PFSK-1 (cell line): ENCODE data around the gene NRARP.

Experiments used
- FOXP2 ChIP-seq: optimal IDR thresholded peaks from 2 replicates; pipeline ENCODE3; 2011; ENCODE audit warnings: borderline replicate concordance, control low read depth, inconsistent platforms; ENCODE audit not compliant: insufficient read depth; ENCODE audit errors: extremely low read length, extremely low read depth
- POLR2AphosphoS5 ChIP-seq: IDR thresholded peaks from 2 replicates; pipeline ENCODE4 v1.6.1; 2012; ENCODE audit warnings: low read depth, mild to moderate bottlenecking, control low read depth, low read length, moderate library complexity
- SIN3A ChIP-seq: IDR thresholded peaks from 2 replicates; pipeline ENCODE4 v1.6.1; 2012; ENCODE audit warnings: mild to moderate bottlenecking, low read length, moderate library complexity, borderline replicate concordance; ENCODE audit not compliant: insufficient read depth
- TAF1 ChIP-seq: IDR thresholded peaks from 2 replicates; pipeline ENCODE4 v1.6.1; 2012; ENCODE audit warnings: low read length, control low read depth, borderline replicate concordance; ENCODE audit not compliant: insufficient read depth
- TF ChIP-seq, protein P1 (sequence below), 2 experiments: IDR thresholded peaks; 2 replicates each; pipeline versions ENCODE4 v1.6.1 to v1.8.0; 2011 to 2012; ENCODE audit warnings: low read depth in 2 of 2, low read length in 2 of 2, control low read depth in 1 of 2, inconsistent platforms in 1 of 2, mild to moderate bottlenecking in 1 of 2, moderate library complexity in 1 of 2; ENCODE audit not compliant: insufficient read depth in 1 of 2

- TF ChIP-seq POLR2AphosphoS5 = no peak
- TF ChIP-seq SIN3A = no peak
- TF ChIP-seq, protein P1, sequence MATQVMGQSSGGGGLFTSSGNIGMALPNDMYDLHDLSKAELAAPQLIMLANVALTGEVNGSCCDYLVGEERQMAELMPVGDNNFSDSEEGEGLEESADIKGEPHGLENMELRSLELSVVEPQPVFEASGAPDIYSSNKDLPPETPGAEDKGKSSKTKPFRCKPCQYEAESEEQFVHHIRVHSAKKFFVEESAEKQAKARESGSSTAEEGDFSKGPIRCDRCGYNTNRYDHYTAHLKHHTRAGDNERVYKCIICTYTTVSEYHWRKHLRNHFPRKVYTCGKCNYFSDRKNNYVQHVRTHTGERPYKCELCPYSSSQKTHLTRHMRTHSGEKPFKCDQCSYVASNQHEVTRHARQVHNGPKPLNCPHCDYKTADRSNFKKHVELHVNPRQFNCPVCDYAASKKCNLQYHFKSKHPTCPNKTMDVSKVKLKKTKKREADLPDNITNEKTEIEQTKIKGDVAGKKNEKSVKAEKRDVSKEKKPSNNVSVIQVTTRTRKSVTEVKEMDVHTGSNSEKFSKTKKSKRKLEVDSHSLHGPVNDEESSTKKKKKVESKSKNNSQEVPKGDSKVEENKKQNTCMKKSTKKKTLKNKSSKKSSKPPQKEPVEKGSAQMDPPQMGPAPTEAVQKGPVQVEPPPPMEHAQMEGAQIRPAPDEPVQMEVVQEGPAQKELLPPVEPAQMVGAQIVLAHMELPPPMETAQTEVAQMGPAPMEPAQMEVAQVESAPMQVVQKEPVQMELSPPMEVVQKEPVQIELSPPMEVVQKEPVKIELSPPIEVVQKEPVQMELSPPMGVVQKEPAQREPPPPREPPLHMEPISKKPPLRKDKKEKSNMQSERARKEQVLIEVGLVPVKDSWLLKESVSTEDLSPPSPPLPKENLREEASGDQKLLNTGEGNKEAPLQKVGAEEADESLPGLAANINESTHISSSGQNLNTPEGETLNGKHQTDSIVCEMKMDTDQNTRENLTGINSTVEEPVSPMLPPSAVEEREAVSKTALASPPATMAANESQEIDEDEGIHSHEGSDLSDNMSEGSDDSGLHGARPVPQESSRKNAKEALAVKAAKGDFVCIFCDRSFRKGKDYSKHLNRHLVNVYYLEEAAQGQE (IDR thresholded peaks at IDR 0.05; ENCODE audit: insufficient read depth in 1 of 2, low read depth in 2 of 2, low read length in 2 of 2) = peak; percentile 79 to 87
- no peak for TF ChIP-seq TAF1
- no peak for TF ChIP-seq FOXP2
Observed at GRCh38 chr9:137256362-137256761, 45.7 kb downstream of the NRARP start.
